B cell (primary cell): ENCODE measurements around the gene ANKS4B. TPM values are rescaled to one million over a fixed set of nuclear protein-coding genes. Genes with fewer than 3 reads are reported as not detected.

ENCODE experiments used
- ATAC-seq: fragments of 200-7000 bp; cut with Tn5 transposase; one replicate; pipeline ENCODE4 v1.10.0; 2021; ENCODE audit warnings: low read depth, mild to moderate bottlenecking, moderate number of reproducible peaks, moderate library complexity
- CTCF ChIA-PET: fragments of 350-600 bp; sonication (Branson Sonifier 250); formaldehyde crosslinking; loops from one replicate; lab custom pipeline; 2021; ENCODE audit warnings: antibody characterized with exemption, inconsistent platforms; lab: Charles Lee
- POLR2A ChIA-PET: fragments of 350-600 bp; sonication (Branson Sonifier 250); formaldehyde crosslinking; loops from one replicate; lab custom pipeline; 2021; ENCODE audit warnings: antibody characterized with exemption; lab: Charles Lee
- DNase-seq: peaks from one replicate; pipeline ENCODE4 v3.0.0; 2013
- H2AFZ ChIP-seq: 2 replicates; pipeline ENCODE4 v1.6.1; 2012; ENCODE audit warnings: mild to moderate bottlenecking, low read depth, low read length; ENCODE audit not compliant: insufficient read depth, poor library complexity, severe bottlenecking
- H3K27ac ChIP-seq, 2 donors: 1 replicate in 1 of 2; 2 replicates in 1 of 2; pipeline ENCODE4 v1.5.1; 2012 to 2013; ENCODE audit warnings: low read length in 2 of 2, mild to moderate bottlenecking in 2 of 2, moderate library complexity in 1 of 2
- H3K27me3 ChIP-seq, 4 experiments: fragments of 200-600 bp in 1 of 4; sonication (generic) in 1 of 4; replicated peaks in 1 of 4; 1 replicate in 2 of 4; 2 replicates in 2 of 4; pipeline versions ENCODE4 v1.6.1 to v1.7.0; 2013 to 2016; ENCODE audit warnings: low read length in 3 of 4, mild to moderate bottlenecking in 2 of 4, mixed read lengths in 1 of 4, moderate library complexity in 1 of 4; ENCODE audit not compliant: insufficient read depth in 4 of 4, control insufficient read depth in 3 of 4; ENCODE audit errors: control extremely low read depth in 1 of 4
- H3K36me3 ChIP-seq, 2 experiments: replicated peaks in 1 of 2; 1 replicate in 1 of 2; 2 replicates in 1 of 2; pipeline versions ENCODE4 v1.6.1 to v1.7.1; 2013; ENCODE audit warnings: low read length in 1 of 2; ENCODE audit not compliant: insufficient read depth in 2 of 2, control insufficient read depth in 1 of 2; ENCODE audit errors: control extremely low read depth in 1 of 2, extremely low read depth in 1 of 2
- H3K4me1 ChIP-seq, 2 donors: fragments of 200-600 bp in 1 of 2; sonication (generic) in 1 of 2; 1 replicate in 1 of 2; 2 replicates in 1 of 2; pipeline versions ENCODE4 v1.5.1 to v1.6.1; 2013 to 2017; ENCODE audit warnings: low read length in 2 of 2; ENCODE audit not compliant: control insufficient read depth in 2 of 2, insufficient read depth in 2 of 2
- H3K4me2 ChIP-seq: replicated peaks from 2 replicates; pipeline ENCODE3; 2012; ENCODE audit warnings: mild to moderate bottlenecking, low read depth, low read length; ENCODE audit not compliant: poor library complexity, severe bottlenecking
- H3K4me3 ChIP-seq, 5 experiments: fragments of 200-600 bp in 1 of 5; sonication (generic) in 1 of 5; 1 replicate in 3 of 5; 2 replicates in 2 of 5; pipeline versions ENCODE4 v1.5.1 to v1.7.0; 2011 to 2016; ENCODE audit warnings: low read length in 4 of 5, mild to moderate bottlenecking in 4 of 5, low read depth in 2 of 5, control low read depth in 1 of 5, moderate library complexity in 1 of 5; ENCODE audit not compliant: insufficient read depth in 1 of 5; ENCODE audit errors: control extremely low read depth in 1 of 5, extremely low read depth in 1 of 5
- H3K79me2 ChIP-seq: fragments of 200-600 bp; sonication (generic); one replicate; pipeline ENCODE4 v1.6.0; 2016; ENCODE audit warnings: low read length; ENCODE audit not compliant: control insufficient read depth, insufficient read depth
- H3K9ac ChIP-seq: fragments of 200-600 bp; sonication (generic); 2 replicates; pipeline ENCODE4 v1.6.1; 2017; ENCODE audit warnings: mild to moderate bottlenecking, low read length, moderate library complexity
- H3K9me3 ChIP-seq, 3 donors: one replicate each; pipeline versions ENCODE4 v1.6.1 to v1.7.1; 2013; ENCODE audit warnings: low read length in 2 of 3; ENCODE audit not compliant: control insufficient read depth in 2 of 3, insufficient read depth in 1 of 3; ENCODE audit errors: control extremely low read depth in 1 of 3
- H4K20me1 ChIP-seq: 2 replicates; pipeline ENCODE4 v1.6.0; 2012; ENCODE audit warnings: mild to moderate bottlenecking, low read length; ENCODE audit not compliant: insufficient read depth, control insufficient read depth, poor library complexity, severe bottlenecking
- H3K27ac Mint-ChIP-seq: one replicate; pipeline ENCODE4 v1.8.0; 2021; ENCODE audit warnings: mixed read lengths
- H3K27me3 Mint-ChIP-seq: one replicate; pipeline ENCODE4 v1.8.0; 2021; ENCODE audit warnings: mixed read lengths
- H3K4me1 Mint-ChIP-seq: one replicate; pipeline ENCODE4 v1.8.0; 2021; ENCODE audit warnings: mixed read lengths
- H3K4me3 Mint-ChIP-seq: one replicate; pipeline ENCODE4 v1.8.0; 2021; ENCODE audit warnings: mixed read lengths
- H3K9me3 Mint-ChIP-seq: one replicate; pipeline ENCODE4 v1.8.0; 2022; ENCODE audit warnings: mixed read lengths; ENCODE audit not compliant: insufficient read depth
- EZH2 ChIP-seq: IDR thresholded peaks from 2 replicates; pipeline ENCODE4 v1.6.1; 2012; ENCODE audit warnings: borderline replicate concordance, low read depth, mild to moderate bottlenecking, moderate library complexity, low read length; ENCODE audit not compliant: insufficient read depth, poor library complexity, severe bottlenecking
- WGBS: methylation state at CpG from one replicate; pipeline ENCODE4 v1.1.5; 2013; ENCODE audit warnings: missing lambda C conversion rate; ENCODE audit not compliant: insufficient coverage; 5-methylcytosine and 5-hydroxymethylcytosine counted together
- intact Hi-C: fragments of 100-400 bp; cut with micrococcal nuclease; formaldehyde crosslinking; loops from one replicate; pipeline ENCODE4 v1.10.0; 2022
- polyA plus RNA-seq: library from polyadenylated mRNA; depleted of rRNA; stranded (reverse); fragments of >200 nt; gene quantifications from 2 replicates; pipeline ENCODE4 v1.2.3, GENCODE V29; 2012
- total RNA-seq, 2 donors: library from RNA; stranded (reverse); fragments of 120-200 nt in 1 of 2; gene quantifications; 1 replicate in 1 of 2; 2 replicates in 1 of 2; pipeline versions ENCODE4 v1.2.3 to v1.2.4, GENCODE V29; 2013 to 2022
- TF ChIP-seq, protein P1 (sequence below): fragments of 200-600 bp; IDR thresholded peaks from one replicate; pipeline ENCODE4 v1.8.0; 2022; ENCODE audit warnings: antibody characterized with exemption, mild to moderate bottlenecking

The ANKS4B gene
- total and polyA plus RNA-seq, 2 donors (not counting 1 experiment from before 2014, with no cell fraction given), result not detected

DNA sequence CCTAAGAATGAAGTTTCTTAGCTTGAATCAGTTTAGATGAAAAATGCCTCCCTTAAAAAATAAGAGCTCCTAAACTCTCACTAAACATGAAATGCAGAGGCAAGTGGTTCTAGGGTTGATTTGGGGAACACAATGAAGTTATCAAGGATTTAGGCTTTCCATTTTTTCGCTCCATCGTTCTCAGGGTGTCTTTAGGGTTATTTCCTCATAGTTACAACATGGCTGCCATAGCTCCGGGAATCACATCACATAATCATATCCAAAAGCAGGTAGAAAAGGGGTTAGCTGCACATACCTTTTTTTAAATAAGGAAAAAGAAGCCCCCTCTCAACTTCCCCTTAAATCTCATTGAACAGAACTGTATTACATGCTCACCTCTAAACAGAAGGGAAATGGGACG lies 43.5 kb upstream of the ANKS4B start:
- Histone ChIP-seq H3K27me3 (no peaks in the 10 kb centered on the region), H3K4me3 (no peak overlapping the region), H3K36me3 (no peaks in the 10 kb centered on the region), H3K9ac (no peak overlapping the region), H3K4me1 (peaks cover 8 to 21% of the 10 kb centered on the region in 2 donors), H3K79me2 (no peaks in the 10 kb centered on the region), H3K9me3 (peaks cover 0 to 16% (median 10%) of the 10 kb centered on the region in 3 donors), H4K20me1 (no peaks in the 10 kb centered on the region), H2AFZ (no peak overlapping the region), H3K27ac (no peak overlapping the region), H3K4me2 (no peak overlapping the region)
- H3K9me3 Mint-ChIP-seq, result peaks cover 2% of the 10 kb centered on the region
- TF ChIP-seq, protein P1, sequence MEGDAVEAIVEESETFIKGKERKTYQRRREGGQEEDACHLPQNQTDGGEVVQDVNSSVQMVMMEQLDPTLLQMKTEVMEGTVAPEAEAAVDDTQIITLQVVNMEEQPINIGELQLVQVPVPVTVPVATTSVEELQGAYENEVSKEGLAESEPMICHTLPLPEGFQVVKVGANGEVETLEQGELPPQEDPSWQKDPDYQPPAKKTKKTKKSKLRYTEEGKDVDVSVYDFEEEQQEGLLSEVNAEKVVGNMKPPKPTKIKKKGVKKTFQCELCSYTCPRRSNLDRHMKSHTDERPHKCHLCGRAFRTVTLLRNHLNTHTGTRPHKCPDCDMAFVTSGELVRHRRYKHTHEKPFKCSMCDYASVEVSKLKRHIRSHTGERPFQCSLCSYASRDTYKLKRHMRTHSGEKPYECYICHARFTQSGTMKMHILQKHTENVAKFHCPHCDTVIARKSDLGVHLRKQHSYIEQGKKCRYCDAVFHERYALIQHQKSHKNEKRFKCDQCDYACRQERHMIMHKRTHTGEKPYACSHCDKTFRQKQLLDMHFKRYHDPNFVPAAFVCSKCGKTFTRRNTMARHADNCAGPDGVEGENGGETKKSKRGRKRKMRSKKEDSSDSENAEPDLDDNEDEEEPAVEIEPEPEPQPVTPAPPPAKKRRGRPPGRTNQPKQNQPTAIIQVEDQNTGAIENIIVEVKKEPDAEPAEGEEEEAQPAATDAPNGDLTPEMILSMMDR, result no peak
- TF ChIP-seq EZH2, result no peak
- intact Hi-C loops, result no loop called here
- no peak overlapping the region for H3K4me3 Mint-ChIP-seq
- WGBS, result no CpG with 5 or more reads among the region's 4 CpGs
- peaks cover 9% of the 10 kb centered on the region for H3K27me3 Mint-ChIP-seq
- H3K27ac Mint-ChIP-seq, result no peak overlapping the region
- POLR2A ChIA-PET, result no interaction called here
- CTCF ChIA-PET, result interaction anchor here (0.7 to 6.1 kb wide), 14 partner anchors 9 to 373 kb away, joined by 3 to 65 read pairs (median 4); partner anchors contain the start of genes CRYM and ZP2
- H3K4me1 Mint-ChIP-seq, result peaks cover 19% of the 10 kb centered on the region
- no peak for DNase-seq
- ATAC-seq, result no peak

DNA sequence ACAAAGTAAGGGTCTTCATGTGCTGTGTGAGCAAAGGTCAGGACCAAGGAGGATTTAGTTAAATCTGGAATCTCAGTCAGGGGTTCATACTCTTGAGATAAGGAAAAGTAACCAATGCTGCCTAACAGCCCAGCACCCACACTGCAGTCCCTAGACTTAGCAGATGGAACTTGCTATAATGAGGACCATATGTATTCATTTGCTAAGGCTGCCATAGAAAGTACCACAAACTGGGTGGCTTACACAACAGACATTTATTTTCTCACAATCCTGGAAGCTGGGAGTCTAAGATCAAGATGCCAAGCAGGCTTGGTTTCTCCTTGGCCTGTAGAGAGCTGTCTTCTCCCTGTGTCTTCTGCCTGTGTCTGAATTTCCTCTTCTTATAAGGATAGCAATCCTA lies 42.9 kb upstream of the ANKS4B start:
- H3K4me2 ChIP-seq, result no peak overlapping the region
- CTCF ChIA-PET, result interaction anchor here (0.6 to 6.1 kb wide), 6 partner anchors 20 to 1581 kb away, joined by 3 to 65 read pairs (median 4); partner anchors contain the start of genes CRYM and ZP2
- H3K36me3 ChIP-seq, result no peaks in the 10 kb centered on the region
- peaks cover 0 to 10% (median 5%) of the 10 kb centered on the region in 3 donors for H3K9me3 ChIP-seq
- H3K27me3 ChIP-seq, result no peaks in the 10 kb centered on the region
- TF ChIP-seq, protein P1, result no peak
- no peak for TF ChIP-seq EZH2
- no peaks in the 10 kb centered on the region for H4K20me1 ChIP-seq
- peaks cover 9% of the 10 kb centered on the region for H3K27me3 Mint-ChIP-seq
- peaks cover 2% of the 10 kb centered on the region for H3K9me3 Mint-ChIP-seq
- intact Hi-C loops, result no loop called here
- DNase-seq (no peak), ATAC-seq (no peak)
- H3K27ac ChIP-seq, result no peak overlapping the region
- no peak overlapping the region for H2AFZ ChIP-seq
- POLR2A ChIA-PET, result no interaction called here
- no peak overlapping the region for H3K4me3 ChIP-seq
- no peaks in the 10 kb centered on the region for H3K79me2 ChIP-seq
- H3K27ac Mint-ChIP-seq, result no peak overlapping the region
- no peak overlapping the region for H3K9ac ChIP-seq
- H3K4me3 Mint-ChIP-seq, result no peak overlapping the region
- peaks cover 23% of the 10 kb centered on the region for H3K4me1 Mint-ChIP-seq
- peaks cover 9 to 23% of the 10 kb centered on the region in 2 donors for H3K4me1 ChIP-seq
